Stimulated activated naive CD4-positive, alpha-beta T cell treated with Interleukin-2 at 50 U/mL for 16 hours (primary cell): ENCODE measurements around the gene ARRDC3.
"Not testable (repeated sequence)": the region's sequence is repeated elsewhere in the genome, so short reads cannot be mapped to it uniquely, and the experiment has no call there.

ENCODE experiments used
- DNase-seq: peaks from one replicate; lab custom pipeline; 2025; lab: John Stamatoyannopoulos, UW

Gene ARRDC3

GRCh38 chr5:91383027-91383955 is at the start of gene ARRDC3:
ARRDC3 (minus strand) TSS chr5:91383317; CDS start chr5:91383092, 225 bp downstream.
- peak; percentile 93 for DNase-seq

DNA sequence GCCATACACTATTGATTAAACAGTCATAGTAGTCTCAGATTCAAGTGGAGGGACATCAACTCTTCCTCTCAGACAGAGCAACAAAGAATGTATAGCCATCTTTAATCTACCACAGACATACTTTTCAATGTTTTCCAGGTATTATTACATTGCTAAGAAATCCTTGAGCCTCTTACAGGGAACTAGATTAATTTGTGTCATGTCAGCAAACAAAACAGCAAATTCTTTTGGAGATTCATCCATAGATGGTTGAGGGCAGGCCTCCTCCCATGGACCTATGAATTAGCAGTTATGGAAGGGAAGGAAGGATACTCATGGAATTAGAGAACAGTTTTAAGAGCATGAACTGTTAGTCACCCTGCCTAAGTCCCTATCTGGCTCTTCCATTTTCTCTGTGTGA is 47.8 kb upstream of the ARRDC3 start:
- DNase-seq, result no peak

- DNase-seq, result no peak
Measured at GRCh38 chr5:91424638-91425436, 41.7 kb upstream of the ARRDC3 start.

- DNase-seq, result no peak
Measured at GRCh38 chr5:91423871-91424270, 40.8 kb upstream of the ARRDC3 start.

DNA sequence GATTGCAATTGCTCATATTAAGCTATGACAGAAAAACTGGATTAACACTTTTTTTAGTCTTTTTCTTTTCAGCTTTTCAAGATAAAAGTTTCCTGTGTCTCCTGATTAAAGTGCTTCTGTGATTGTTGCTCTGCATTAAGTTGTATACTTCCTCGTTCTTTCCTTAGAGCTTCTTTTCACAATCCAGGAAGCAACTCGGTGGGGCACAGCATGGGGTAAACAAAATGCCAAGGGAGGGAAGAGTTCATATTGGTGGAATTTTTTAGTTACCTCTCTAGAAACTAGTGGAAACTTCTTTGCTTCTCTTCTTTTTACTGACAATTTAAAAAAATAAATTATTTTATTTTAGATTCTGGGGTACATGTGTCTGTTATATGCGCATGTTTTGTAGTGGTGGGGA is 37.8 kb upstream of the ARRDC3 start:
- no peak for DNase-seq

DNA sequence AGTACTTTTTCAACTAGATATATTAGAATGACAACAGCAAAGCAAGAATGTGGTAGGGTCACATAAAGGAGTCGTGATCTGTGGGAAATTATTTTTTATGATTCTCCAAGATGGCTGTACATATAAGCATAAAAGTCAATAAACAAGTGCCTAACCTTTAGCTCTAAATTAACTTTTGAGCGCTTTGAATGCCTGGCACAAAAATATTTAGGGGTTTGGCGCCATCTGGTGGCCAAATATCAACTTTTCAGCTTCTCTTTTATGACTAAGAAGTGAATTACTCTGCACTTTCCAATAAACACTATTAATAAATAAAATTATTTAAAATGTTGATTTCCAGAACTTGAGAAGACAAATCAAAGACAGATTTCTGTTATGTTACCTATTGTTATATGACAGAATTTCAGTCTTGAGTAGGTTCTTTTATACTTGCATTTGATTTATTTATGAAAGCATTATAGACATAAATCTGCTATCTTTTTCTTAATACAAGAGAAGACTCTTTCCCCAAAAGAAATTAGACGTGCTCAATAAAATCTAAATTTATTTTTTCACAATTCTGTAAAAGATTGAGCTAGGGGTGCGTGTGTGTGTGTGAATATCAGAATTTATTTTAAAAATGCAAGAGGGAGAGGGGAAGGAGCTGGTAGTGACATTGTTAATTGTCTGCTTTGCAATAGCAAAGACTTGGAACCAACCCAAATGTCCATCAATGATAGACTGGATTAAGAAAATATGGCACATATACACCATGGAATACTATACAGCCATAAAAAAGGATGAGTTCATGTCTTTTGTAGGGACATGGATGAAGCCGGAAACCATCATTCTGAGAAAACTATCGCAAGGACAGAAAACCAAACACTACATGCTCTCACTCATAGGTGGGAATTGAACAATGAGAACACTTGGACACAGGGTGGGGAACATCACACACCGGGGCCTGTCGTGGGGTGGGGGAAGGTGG is 36.7 kb upstream of the ARRDC3 start:
- peak; percentile 56 for DNase-seq

DNA sequence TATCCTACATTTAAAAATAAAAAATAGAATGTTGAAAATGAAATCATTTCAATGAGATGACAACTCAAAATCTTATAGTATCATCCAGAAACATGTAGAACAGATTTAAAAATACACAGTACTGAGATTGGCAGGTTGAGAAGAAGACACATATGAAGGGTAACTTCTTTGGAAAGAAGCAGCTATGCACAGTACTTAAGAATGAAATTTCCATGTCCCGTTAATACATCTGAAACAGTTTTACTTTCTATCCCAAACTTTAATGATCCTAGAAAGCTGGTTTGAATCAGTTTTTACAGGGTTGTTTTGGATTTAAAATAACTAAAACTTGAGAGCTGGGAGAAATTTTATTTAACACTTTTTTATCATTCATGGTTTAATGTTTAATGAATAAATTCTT is 36.0 kb upstream of the ARRDC3 start:
- no peak for DNase-seq

- DNase-seq, result no peak
Measured at GRCh38 chr5:91418158-91418557, 35.0 kb upstream of the ARRDC3 start.

DNA sequence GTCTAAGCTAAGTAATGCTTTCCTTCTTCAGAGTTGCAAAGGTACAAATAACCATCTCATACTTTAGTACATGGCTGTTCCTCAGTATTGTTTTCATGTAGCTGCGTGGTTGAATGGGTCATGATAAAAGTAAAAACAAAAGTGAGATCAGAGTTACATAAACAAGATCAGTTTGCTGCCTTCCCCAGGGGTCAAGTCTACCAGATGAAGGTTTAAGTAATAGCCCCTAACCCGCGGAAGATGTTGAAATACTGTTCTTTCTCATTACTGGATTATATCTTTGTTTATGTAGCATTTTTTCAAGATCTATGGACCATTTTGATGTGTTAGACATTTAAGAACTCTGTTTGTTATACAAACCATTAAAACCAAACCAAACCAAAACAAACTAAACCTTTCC is 34.1 kb upstream of the ARRDC3 start:
- DNase-seq, result no peak

DNA sequence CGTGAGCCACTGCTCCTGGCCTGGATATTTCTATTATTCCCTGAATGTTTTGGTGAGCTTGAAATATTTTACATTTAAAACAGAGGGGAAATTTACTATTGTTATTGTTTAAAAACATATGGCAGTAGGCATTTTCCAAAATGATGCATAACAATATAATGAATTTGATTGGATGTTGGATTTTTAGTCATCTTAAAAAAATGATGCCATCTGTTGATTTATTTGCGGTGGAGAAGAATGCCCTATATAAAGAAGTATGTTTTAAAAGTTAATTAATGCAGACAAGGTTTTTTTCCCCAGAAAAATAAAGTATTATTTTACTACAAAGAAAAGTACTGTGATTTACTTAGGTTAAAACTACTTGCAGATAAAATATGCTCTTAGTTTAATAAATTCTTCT is 33.4 kb upstream of the ARRDC3 start:
- no peak for DNase-seq

- no peak for DNase-seq
Measured at GRCh38 chr5:91409304-91409703, 26.2 kb upstream of the ARRDC3 start.

- DNase-seq, result no peak
Measured at GRCh38 chr5:91408710-91409109, 25.6 kb upstream of the ARRDC3 start.

DNA sequence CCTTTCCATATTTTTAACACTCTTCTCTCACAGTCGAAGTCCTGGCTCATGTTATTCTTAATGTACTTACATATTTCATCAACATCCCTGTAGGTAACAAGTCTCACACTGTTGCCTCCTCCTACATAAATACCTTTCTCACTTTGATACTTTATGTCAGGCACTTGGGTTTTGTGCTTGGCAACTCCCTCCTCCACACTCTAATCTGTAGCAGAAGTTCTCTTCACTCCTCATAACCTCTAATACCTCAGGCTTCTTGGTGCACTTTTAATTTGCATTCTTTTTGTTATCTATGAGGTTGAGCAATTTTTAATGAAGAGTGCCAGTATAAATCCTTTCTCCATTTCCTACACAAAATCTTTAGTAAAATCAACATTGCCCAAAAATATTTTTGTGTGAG is 24.1 kb upstream of the ARRDC3 start:
- DNase-seq, result no peak

DNA sequence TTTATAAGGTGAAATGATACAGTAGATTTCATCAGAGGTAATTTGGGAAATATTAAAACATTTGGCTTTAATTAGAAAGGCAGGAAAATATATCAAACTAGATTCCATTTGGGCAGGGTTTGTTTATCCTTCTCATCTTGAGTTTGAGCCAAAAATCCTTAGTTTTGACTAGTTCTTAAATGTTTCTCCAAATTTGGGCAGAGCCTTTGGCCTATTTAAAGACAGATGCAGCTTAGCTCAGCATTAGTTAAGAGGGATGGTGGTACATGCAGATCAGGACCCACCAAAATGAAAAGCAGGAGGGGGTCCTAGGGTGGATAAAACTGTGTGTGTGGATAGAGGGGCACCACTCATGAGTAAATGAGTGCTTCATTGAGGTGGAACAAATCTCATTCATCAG is 20.3 kb upstream of the ARRDC3 start:
- DNase-seq, result no peak

- no peak for DNase-seq
Measured at GRCh38 chr5:91401175-91401574, 18.1 kb upstream of the ARRDC3 start.

- DNase-seq, result no peak
Measured at GRCh38 chr5:91397791-91398190, 14.7 kb upstream of the ARRDC3 start.

GRCh38 chr5:91390268-91390667 is 7.2 kb upstream of the ARRDC3 start:
- DNase-seq, result no peak

DNA sequence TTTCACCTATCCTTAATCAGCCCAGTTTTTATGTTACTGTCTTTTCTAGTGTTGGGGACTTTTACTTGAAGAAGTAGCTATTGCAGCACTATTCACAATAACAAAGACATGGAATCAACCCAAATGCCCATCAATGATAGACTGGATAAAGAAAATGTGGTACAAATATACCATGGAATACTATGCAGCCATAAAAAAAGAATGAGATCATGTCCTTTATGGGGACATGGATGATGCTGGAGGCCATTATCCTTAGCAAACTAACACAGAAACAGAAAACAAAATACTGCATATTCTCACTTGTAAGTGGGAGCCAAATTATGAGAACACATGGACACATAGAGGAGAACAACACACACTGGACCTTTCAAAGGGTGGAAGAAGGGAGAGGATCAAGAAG is 6.4 kb upstream of the ARRDC3 start:
- not testable (repeated sequence) for DNase-seq

- DNase-seq, result no peak
Measured at GRCh38 chr5:91388362-91388761, 5.2 kb upstream of the ARRDC3 start.

GRCh38 chr5:91386120-91386519 is 3.0 kb upstream of the ARRDC3 start:
- no peak for DNase-seq

GRCh38 chr5:91385596-91385995 is 2.5 kb upstream of the ARRDC3 start:
- not testable (repeated sequence) for DNase-seq
